ENCODE measurements around the gene C2CD4C.
"Not testable (repeated sequence)": the region's sequence is repeated elsewhere in the genome, so short reads cannot be mapped to it uniquely, and the experiment has no call there.

C2CD4C gene

GRCh38 chr19:416416-416815, 7.5 kb upstream of the C2CD4C start:
- DNase-seq (ENCODE audit: low read depth in 2 of 2): no peak

- DNase-seq (ENCODE audit: low read depth in 2 of 2): no peak
Measured at GRCh38 chr19:415292-415691, 6.3 kb upstream of the C2CD4C start.

- no peak for DNase-seq (ENCODE audit: low read depth in 2 of 2)
Measured at GRCh38 chr19:413756-414420, 4.9 kb upstream of the C2CD4C start.

GRCh38 chr19:412356-413355, 3.7 kb upstream of the C2CD4C start:
- no peak for DNase-seq (ENCODE audit: low read depth in 2 of 2)

GRCh38 chr19:411723-412355, 2.9 kb upstream of the C2CD4C start:
- DNase-seq (ENCODE audit: low read depth in 2 of 2): no peak

GRCh38 chr19:411121-411722, 2.3 kb upstream of the C2CD4C start:
- not testable (repeated sequence) for DNase-seq (ENCODE audit: low read depth in 2 of 2)

- DNase-seq (ENCODE audit: low read depth in 2 of 2): no peak
Measured at GRCh38 chr19:410243-410781, 1.4 kb upstream of the C2CD4C start.

GRCh38 chr19:409516-410242, 732 bp upstream of the C2CD4C start:
- DNase-seq (ENCODE audit: low read depth in 2 of 2): no peak

GRCh38 chr19:408441-408901, 476 bp downstream of the C2CD4C start:
- DNase-seq (ENCODE audit: low read depth in 2 of 2): no peak

GRCh38 chr19:407511-408440, 1.2 kb downstream of the C2CD4C start:
- DNase-seq (ENCODE audit: low read depth in 2 of 2): no peak

- no peak for DNase-seq (ENCODE audit: low read depth in 2 of 2)
Measured at GRCh38 chr19:406971-407510, 1.9 kb downstream of the C2CD4C start.

GRCh38 chr19:406135-406781, 2.7 kb downstream of the C2CD4C start:
- no peak for DNase-seq (ENCODE audit: low read depth in 2 of 2)

GRCh38 chr19:405121-405965, 3.6 kb downstream of the C2CD4C start:
- no peak for DNase-seq (ENCODE audit: low read depth in 2 of 2)

GRCh38 chr19:403221-404027, 5.5 kb downstream of the C2CD4C start:
- DNase-seq (ENCODE audit: low read depth in 2 of 2): no peak

GRCh38 chr19:402786-403185, 6.2 kb downstream of the C2CD4C start:
- no peak for DNase-seq (ENCODE audit: low read depth in 2 of 2)

- no peak for DNase-seq (ENCODE audit: low read depth in 2 of 2)
Measured at GRCh38 chr19:401866-402511, 7.0 kb downstream of the C2CD4C start.

All from fibroblast of skin of left biceps (primary cell).